K562 (cell line): ENCODE data around the gene RPL39. TPM values are rescaled to one million over a fixed set of nuclear protein-coding genes. Genes with fewer than 3 reads are reported as not detected.

Source experiments
- ATAC-seq: fragments of 200-7000 bp; cut with Tn5 transposase; 3 replicates; pipeline ENCODE4 v1.9.1; 2020; ENCODE audit warnings: moderate library complexity
- BruUV-seq: library from RNA; stranded (reverse); fragments of 400-500 nt; replicated peaks from 2 replicates; lab custom pipeline; 2021; lab: Mats Ljungman, UMichigan
- CTCF ChIA-PET: fragments of 300-600 bp; formaldehyde crosslinking; extraction: SDS; loops from one replicate; lab custom pipeline; 2021; ENCODE audit warnings: low intra/inter-chr PET ratio; lab: Yijun Ruan, JAX
- POLR2A ChIA-PET: fragments of 300-600, 350-650 bp; sonication (Branson Sonifier 250); formaldehyde crosslinking; extraction: SDS; loops from one replicate; lab custom pipeline; 2021; ENCODE audit warnings: antibody characterized with exemption, inconsistent platforms; lab: Yijun Ruan, JAX
- DNase-seq, 4 experiments: peaks; one replicate each; pipeline versions ENCODE4 v3.0.0 to v3.0.0-alpha.2; 2011 to 2018; ENCODE audit warnings: low spot score in 3 of 4, mixed read lengths in 3 of 4; ENCODE audit errors: extremely low read depth in 1 of 4
- FAIRE-seq: peaks from 2 replicates; lab custom pipeline; 2011; peaks lifted over from hg19 to GRCh38; lab: Jason Lieb, UNC
- H2AFZ ChIP-seq: 2 replicates; pipeline ENCODE4 v1.6.0; 2011; ENCODE audit warnings: low read depth, low read length, control low read depth, inconsistent platforms
- H3K27ac ChIP-seq: fragments of 200-600 bp; 3 replicates; pipeline ENCODE4 v1.8.0; 2011; ENCODE audit warnings: low read depth, mild to moderate bottlenecking, control low read depth, inconsistent platforms, low read length, moderate library complexity, mixed read lengths; ENCODE audit errors: extremely low read depth
- H3K27me3 ChIP-seq, 2 experiments: fragments of 300-600 bp in 1 of 2; 2 replicates in 1 of 2; 3 replicates in 1 of 2; pipeline versions ENCODE4 v1.6.0 to v1.8.0; 2011; ENCODE audit warnings: inconsistent platforms in 2 of 2, low read length in 2 of 2, mild to moderate bottlenecking in 1 of 2, mixed read lengths in 1 of 2, moderate library complexity in 1 of 2; ENCODE audit not compliant: control insufficient read depth in 2 of 2, insufficient read depth in 2 of 2
- H3K36me3 ChIP-seq: fragments of 300-600 bp; 3 replicates; pipeline ENCODE4 v1.8.0; 2011; ENCODE audit warnings: mild to moderate bottlenecking, low read length, inconsistent platforms; ENCODE audit not compliant: control insufficient read depth, insufficient read depth
- H3K4me1 ChIP-seq, 2 experiments: fragments of 200-600 bp in 1 of 2; replicated peaks in 1 of 2; 2 replicates in 1 of 2; 3 replicates in 1 of 2; pipeline versions ENCODE4 v1.5.1 to v1.8.0; 2011; ENCODE audit warnings: inconsistent platforms in 2 of 2, low read length in 2 of 2, mild to moderate bottlenecking in 1 of 2, mixed read lengths in 1 of 2, moderate library complexity in 1 of 2; ENCODE audit not compliant: control insufficient read depth in 2 of 2, insufficient read depth in 2 of 2
- H3K4me2 ChIP-seq: 2 replicates; pipeline ENCODE4 v1.6.1; 2011; ENCODE audit warnings: low read length, control low read depth, inconsistent platforms, mixed read lengths; ENCODE audit not compliant: insufficient read depth
- H3K4me3 ChIP-seq: fragments of 200-600 bp; sonication (generic), shearing (Covaris generic); 2 replicates; pipeline ENCODE4 v1.5.1; 2016; ENCODE audit warnings: control low read depth, inconsistent platforms
- H3K79me2 ChIP-seq: fragments of 200-600 bp; 3 replicates; pipeline ENCODE4 v1.8.0; 2011; ENCODE audit warnings: low read length, inconsistent platforms; ENCODE audit not compliant: control insufficient read depth, insufficient read depth
- H3K9ac ChIP-seq, 2 experiments: 2 replicates each; pipeline versions ENCODE4 v1.6.0 to v1.6.1; 2011; ENCODE audit warnings: low read depth in 2 of 2, low read length in 2 of 2, control low read depth in 1 of 2, inconsistent platforms in 1 of 2, mild to moderate bottlenecking in 1 of 2, mixed read lengths in 1 of 2; ENCODE audit not compliant: insufficient read depth in 1 of 2
- H3K9me1 ChIP-seq: one replicate; pipeline ENCODE4 v1.6.0; 2011; ENCODE audit warnings: inconsistent platforms, mild to moderate bottlenecking, low read length, moderate library complexity; ENCODE audit not compliant: control insufficient read depth, insufficient read depth
- H3K9me3 ChIP-seq: replicated peaks from 2 replicates; pipeline ENCODE4 v1.5.1; 2011; ENCODE audit warnings: low read depth, low read length, inconsistent platforms; ENCODE audit not compliant: control insufficient read depth, insufficient read depth
- H4K20me1 ChIP-seq: replicated peaks from 2 replicates; pipeline ENCODE4 v1.6.1; 2011; ENCODE audit warnings: low read length, inconsistent platforms, mixed read lengths; ENCODE audit not compliant: control insufficient read depth, insufficient read depth
- ARNT ChIP-seq, 2 experiments: fragments of 450-650 bp; IDR thresholded peaks; 2 replicates each; pipeline ENCODE4 v1.6.1; 2016; ENCODE audit warnings: mild to moderate bottlenecking in 1 of 2
- ETV1 ChIP-seq: fragments of 450-650 bp; conservative IDR thresholded peaks from 2 replicates; pipeline ENCODE4 v1.6.1; 2016; ENCODE audit warnings: missing genetic modification characterization, control low read depth, low read depth, missing compliant biosample characterization
- ETV6 ChIP-seq, 3 experiments: fragments of 150-350 bp in 1 of 3; sonication (generic) in 1 of 3; formaldehyde crosslinking in 1 of 3; IDR thresholded peaks; 2 replicates each; pipeline versions ENCODE4 v1.6.1 to v1.8.0; 2014 to 2022; ENCODE audit warnings: borderline replicate concordance in 2 of 3, low read depth in 2 of 3, antibody characterized with exemption in 1 of 3, low read length in 1 of 3, mild to moderate bottlenecking in 1 of 3, missing genetic modification reagents in 1 of 3
- HDAC2 ChIP-seq: fragments of 450-650 bp; IDR thresholded peaks from 2 replicates; pipeline ENCODE4 v1.6.1; 2016; ENCODE audit warnings: mild to moderate bottlenecking
- KDM5B ChIP-seq: fragments of 200-600 bp; sonication (generic); IDR thresholded peaks from 2 replicates; pipeline ENCODE4 v1.6.1; 2012; ENCODE audit warnings: low read depth, mild to moderate bottlenecking, moderate library complexity, low read length, control low read depth, inconsistent platforms; ENCODE audit not compliant: insufficient replicate concordance
- MECOM ChIP-seq: fragments of 250-450 bp; sonication (Bioruptor Pico); IDR thresholded peaks from 2 replicates; pipeline ENCODE4 v1.8.0; 2022; ENCODE audit warnings: inconsistent platforms
- MTA1 ChIP-seq: fragments of 450-650 bp; IDR thresholded peaks from 2 replicates; pipeline ENCODE4 v1.6.1; 2017; ENCODE audit warnings: borderline replicate concordance
- NR4A1 ChIP-seq, 2 experiments: fragments of 250-450 bp in 1 of 2; fragments of 450-650 bp in 1 of 2; sonication (Bioruptor Pico) in 1 of 2; IDR thresholded peaks; 2 replicates each; pipeline versions ENCODE4 v1.4.0 to v1.6.1; 2016 to 2020; ENCODE audit warnings: mild to moderate bottlenecking in 2 of 2, missing compliant biosample characterization in 1 of 2, missing genetic modification characterization in 1 of 2, moderate library complexity in 1 of 2
- POU5F1 ChIP-seq: fragments of 150-350 bp; IDR thresholded peaks from 2 replicates; pipeline ENCODE4 v1.6.1; 2014; ENCODE audit warnings: borderline replicate concordance, low read length, low read depth, mild to moderate bottlenecking; ENCODE audit not compliant: partially characterized antibody
- RBM25 ChIP-seq: fragments of 200-400 bp; formaldehyde crosslinking; IDR thresholded peaks from 2 replicates; pipeline ENCODE4 v1.6.1; 2018; ENCODE audit warnings: low read length, low read depth, moderate library complexity; ENCODE audit not compliant: severe bottlenecking
- SETDB1 ChIP-seq: IDR thresholded peaks from one replicate; pipeline ENCODE4 v1.6.1; 2012; ENCODE audit warnings: low read length, control low read depth, inconsistent platforms
- SNRNP70 ChIP-seq: fragments of 200-400 bp; formaldehyde crosslinking; optimal IDR thresholded peaks from 2 replicates; pipeline ENCODE3; 2017; ENCODE audit warnings: low read depth, low read length
- TBP ChIP-seq: optimal IDR thresholded peaks from 2 replicates; pipeline ENCODE3; 2011; ENCODE audit warnings: low read depth, low read length, improper control_type of control experiment
- U2AF2 ChIP-seq: fragments of 200-400 bp; formaldehyde crosslinking; optimal IDR thresholded peaks from 2 replicates; pipeline ENCODE3; 2017; ENCODE audit warnings: low read depth, mild to moderate bottlenecking, low read length
- ZC3H4 ChIP-seq: sonication (generic); formaldehyde crosslinking; IDR thresholded peaks from 2 replicates; pipeline ENCODE4 v1.9.0; 2021; ENCODE audit warnings: missing genetic modification reagents, borderline replicate concordance
- ZNF165 ChIP-seq: fragments of 250-450 bp; sonication (Bioruptor Pico); IDR thresholded peaks from 2 replicates; pipeline ENCODE4 v1.4.0; 2020; ENCODE audit warnings: borderline replicate concordance
- ZNF507 ChIP-seq: conservative IDR thresholded peaks from 2 replicates; pipeline ENCODE4 v1.6.1; 2017; ENCODE audit warnings: missing genetic modification characterization, missing compliant biosample characterization
- ZNF766 ChIP-seq: fragments of 200-800 bp; sonication (Bioruptor generic); conservative IDR thresholded peaks from 2 replicates; pipeline ENCODE4 v1.6.1; 2016; ENCODE audit warnings: missing genetic modification characterization, missing compliant biosample characterization
- WGBS: fragments of 100-300 bp; shearing (Covaris generic); methylation state at CpG from one replicate; pipeline ENCODE4 v1.1.6; 2016; ENCODE audit warnings: low coverage, mixed read lengths; ENCODE audit not compliant: insufficient coverage; ENCODE audit errors: missing lambda C conversion rate; 5-methylcytosine and 5-hydroxymethylcytosine counted together
- in situ Hi-C: fragments of 300-500 bp; cut with MboI; formaldehyde crosslinking; loops from 4 replicates; pipeline ENCODE4 v1.15.0; 2018; ENCODE audit warnings: inconsistent platforms, mixed read lengths
- intact Hi-C: fragments of 100-400 bp; cut with micrococcal nuclease; formaldehyde crosslinking; loops from 2 replicates; pipeline ENCODE4 v1.14.2; 2022
- polyA plus RNA-seq, 8 experiments: library from polyadenylated mRNA; depleted of rRNA in 4 of 8; stranded (reverse) in 5 of 8; unstranded in 3 of 8; fragments of >200 nt; fragmentation: Nextera tagmentation in 2 of 8; fragmentation: Illumina TruSeq in 1 of 8; extraction: Ambion mirVana in 2 of 8; extraction: Trizol in 1 of 8; gene quantifications; 2 replicates each; pipeline versions ENCODE4 v1.2.1 to v1.2.3, GENCODE V29; 2011 to 2014; ENCODE audit warnings: inconsistent platforms in 1 of 8, missing spikeins in 1 of 8
- total RNA-seq, 7 experiments: library from RNA; depleted of rRNA in 6 of 7; stranded (reverse); fragments of >200 nt in 6 of 7; fragmentation: Illumina TruSeq in 2 of 7; extraction: Trizol in 2 of 7; gene quantifications; 2 replicates each; pipeline versions ENCODE4 v1.2.1 to v1.2.3, GENCODE V29; 2011 to 2021; ENCODE audit warnings: low replicate concordance in 1 of 7
- TF ChIP-seq, protein P1 (sequence below): sonication (generic); formaldehyde crosslinking; IDR thresholded peaks from 2 replicates; pipeline ENCODE4 v1.8.0; 2022; ENCODE audit warnings: missing genetic modification reagents, mild to moderate bottlenecking, borderline replicate concordance
- TF ChIP-seq, protein P2 (sequence below): sonication (generic); IDR thresholded peaks from 2 replicates; pipeline ENCODE4 v1.6.1; 2016

RPL39 gene
- total and polyA plus RNA-seq, 9 of the 15 experiments (the other 6 are each of a cell fraction or from before 2014, with no cell fraction given): 1,382 to 5,043 (median 3,226) TPM

DNA sequence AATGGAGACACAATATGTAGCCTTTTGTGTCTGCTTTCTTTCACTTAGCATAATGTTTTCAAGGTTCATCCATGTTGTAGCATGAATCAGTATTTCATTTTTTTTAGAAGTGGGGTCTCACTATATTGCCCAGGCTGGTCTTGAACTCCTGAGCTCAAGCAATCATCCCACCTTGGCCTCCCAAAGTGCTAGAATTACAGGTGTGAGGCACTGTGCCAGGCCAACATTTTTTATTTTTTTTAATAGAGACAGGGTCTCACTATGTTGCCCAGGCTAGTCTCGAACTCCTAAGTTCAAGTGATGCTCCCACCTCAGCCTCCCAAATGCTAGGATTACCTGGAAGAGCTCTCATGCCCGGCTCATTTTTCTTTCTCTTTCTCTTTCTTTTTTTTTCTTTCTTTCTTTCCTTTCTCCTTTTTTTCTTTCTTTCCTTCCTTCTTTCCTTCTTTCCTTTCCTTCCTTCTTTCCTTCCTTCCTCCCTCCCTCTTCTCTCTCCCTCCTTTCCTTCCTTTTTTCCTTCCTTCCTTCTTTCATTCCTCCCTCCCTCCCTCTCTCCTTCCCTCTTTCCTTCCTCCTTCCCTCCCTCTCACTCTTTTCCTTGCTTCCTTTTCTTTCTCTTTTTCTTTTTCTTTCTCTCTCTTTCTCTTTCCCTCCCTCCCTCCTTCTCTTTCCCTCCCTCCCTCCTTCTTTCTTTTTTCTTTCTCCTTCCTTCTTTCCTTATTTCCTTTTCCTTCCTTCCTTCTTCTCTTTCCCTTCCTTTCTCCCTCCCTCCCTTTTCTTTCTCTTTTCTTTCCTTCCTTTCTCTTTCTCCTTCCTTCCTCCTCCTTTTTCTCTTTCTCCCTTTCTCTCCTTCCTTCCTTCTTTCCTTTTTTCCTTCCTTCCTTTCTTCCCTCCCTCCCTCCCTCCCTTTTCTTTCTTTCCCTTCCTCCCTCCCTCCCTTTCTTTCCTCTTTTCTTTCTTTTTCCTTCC lies 10.1 kb upstream of the RPL39 start:
- H4K20me1 ChIP-seq: no peaks in the 10 kb centered on the region
- no TSS peak for BruUV-seq
- H3K4me2 ChIP-seq: no peak overlapping the region
- H3K9me3 ChIP-seq: no peaks in the 10 kb centered on the region
- H3K36me3 ChIP-seq: no peaks in the 10 kb centered on the region
- no peak for DNase-seq
- ATAC-seq: no peak
- no peak overlapping the region for H2AFZ ChIP-seq
- H3K9ac ChIP-seq: no peak overlapping the region
- intact Hi-C loops: no loop called here
- H3K79me2 ChIP-seq: no peaks in the 10 kb centered on the region
- H3K27me3 ChIP-seq: no peaks in the 10 kb centered on the region
- WGBS: 40% methylated on average over 2 of the region's 2 CpGs
- no peak overlapping the region for H3K27ac ChIP-seq
- no peaks in the 10 kb centered on the region; a peak in 1 of 5 replicates for H3K4me1 ChIP-seq
- H3K4me3 ChIP-seq: no peak overlapping the region
- CTCF ChIA-PET: no interaction called here
- POLR2A ChIA-PET: interaction anchor here (1.9 kb wide), 1 partner anchor 10 kb away, joined by 8 read pairs; the partner anchor contains the start of gene RPL39
- H3K9me1 ChIP-seq: no peaks in the 10 kb centered on the region
- no peak for FAIRE-seq
- in situ Hi-C loops: no loop called here
- TF ChIP-seq, protein P1, sequence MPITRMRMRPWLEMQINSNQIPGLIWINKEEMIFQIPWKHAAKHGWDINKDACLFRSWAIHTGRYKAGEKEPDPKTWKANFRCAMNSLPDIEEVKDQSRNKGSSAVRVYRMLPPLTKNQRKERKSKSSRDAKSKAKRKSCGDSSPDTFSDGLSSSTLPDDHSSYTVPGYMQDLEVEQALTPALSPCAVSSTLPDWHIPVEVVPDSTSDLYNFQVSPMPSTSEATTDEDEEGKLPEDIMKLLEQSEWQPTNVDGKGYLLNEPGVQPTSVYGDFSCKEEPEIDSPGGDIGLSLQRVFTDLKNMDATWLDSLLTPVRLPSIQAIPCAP (CRISPR knock-in tag): no peak
- TF ChIP-seq ZNF507 (tag) (no peak), MECOM (CRISPR knock-in tag) (no peak), TBP (no peak), U2AF2 (no peak), ARNT (IDR thresholded peaks at IDR 0.05) (no peak), MTA1 (peak; percentile 57; the same call in 1 of the 2 replicates), SNRNP70 (no peak), ETV6 (IDR thresholded peaks at IDR 0.05; ENCODE audit: borderline replicate concordance in 1 of 2, low read depth in 2 of 2, low read length in 1 of 2) (no peak), ETV6 (CRISPR knock-in tag; IDR thresholded peaks at IDR 0.05; ENCODE audit: borderline replicate concordance) (no peak), ZNF766 (CRISPR knock-in tag) (no peak), POU5F1 (no peak), RBM25 (peak; percentile 39), ZC3H4 (CRISPR knock-in tag) (no peak), NR4A1 (CRISPR knock-in tag; IDR thresholded peaks at IDR 0.05) (no peak), NR4A1 (tag; IDR thresholded peaks at IDR 0.05) (no peak), SETDB1 (no peak), HDAC2 (no peak), KDM5B (no peak), ZNF165 (CRISPR knock-in tag) (no peak), ETV1 (tag) (no peak)
- TF ChIP-seq, protein P2, sequence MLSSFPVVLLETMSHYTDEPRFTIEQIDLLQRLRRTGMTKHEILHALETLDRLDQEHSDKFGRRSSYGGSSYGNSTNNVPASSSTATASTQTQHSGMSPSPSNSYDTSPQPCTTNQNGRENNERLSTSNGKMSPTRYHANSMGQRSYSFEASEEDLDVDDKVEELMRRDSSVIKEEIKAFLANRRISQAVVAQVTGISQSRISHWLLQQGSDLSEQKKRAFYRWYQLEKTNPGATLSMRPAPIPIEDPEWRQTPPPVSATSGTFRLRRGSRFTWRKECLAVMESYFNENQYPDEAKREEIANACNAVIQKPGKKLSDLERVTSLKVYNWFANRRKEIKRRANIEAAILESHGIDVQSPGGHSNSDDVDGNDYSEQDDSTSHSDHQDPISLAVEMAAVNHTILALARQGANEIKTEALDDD: no peak
